HepG2 (cell line): ENCODE measurements around the gene COMT. TPM values are rescaled to one million over a fixed set of nuclear protein-coding genes. Genes with fewer than 3 reads are reported as not detected.

Experiments used
- BRD4 ChIP-seq: sonication (generic); formaldehyde crosslinking; IDR thresholded peaks from 2 replicates; pipeline ENCODE4 v1.4.0; 2020; ENCODE audit warnings: missing genetic modification reagents
- CCDC6 ChIP-seq: sonication (generic); formaldehyde crosslinking; IDR thresholded peaks from 2 replicates; pipeline ENCODE4 v1.8.1; 2022; ENCODE audit warnings: mild to moderate bottlenecking, missing genetic modification reagents, moderate library complexity
- DZIP1 ChIP-seq: sonication (generic); formaldehyde crosslinking; IDR thresholded peaks from 2 replicates; pipeline ENCODE4 v1.5.0; 2020; ENCODE audit warnings: mild to moderate bottlenecking, missing genetic modification reagents
- GMEB1 ChIP-seq: sonication (generic); formaldehyde crosslinking; IDR thresholded peaks from 2 replicates; pipeline ENCODE4 v1.5.1; 2020; ENCODE audit warnings: missing genetic modification reagents, mild to moderate bottlenecking, borderline replicate concordance
- HOXA5 ChIP-seq: sonication (generic); formaldehyde crosslinking; IDR thresholded peaks from 2 replicates; pipeline ENCODE4 v1.4.0; 2020; ENCODE audit warnings: missing genetic modification reagents
- KDM3A ChIP-seq: IDR thresholded peaks from 2 replicates; pipeline ENCODE4 v1.6.1; 2018; ENCODE audit warnings: low read depth, missing compliant biosample characterization
- KDM5B ChIP-seq: sonication (generic); formaldehyde crosslinking; IDR thresholded peaks from 2 replicates; pipeline ENCODE4 v1.4.0; 2020; ENCODE audit warnings: missing genetic modification reagents, mild to moderate bottlenecking, borderline replicate concordance
- MED8 ChIP-seq: sonication (generic); formaldehyde crosslinking; IDR thresholded peaks from 2 replicates; pipeline ENCODE4 v1.8.1; 2023; ENCODE audit warnings: mild to moderate bottlenecking, missing genetic modification reagents; ENCODE audit not compliant: insufficient replicate concordance
- MEIS2 ChIP-seq: sonication (generic); formaldehyde crosslinking; IDR thresholded peaks from 2 replicates; pipeline ENCODE4 v1.9.0; 2021; ENCODE audit warnings: mild to moderate bottlenecking, missing genetic modification reagents
- MZF1 ChIP-seq: sonication (generic); formaldehyde crosslinking; IDR thresholded peaks from 2 replicates; pipeline ENCODE4 v1.8.1; 2023; ENCODE audit warnings: mild to moderate bottlenecking, missing genetic modification reagents, borderline replicate concordance
- RBFOX2 ChIP-seq: fragments of 200-400 bp; formaldehyde crosslinking; IDR thresholded peaks from 2 replicates; pipeline ENCODE4 v1.6.1; 2017; ENCODE audit warnings: low read depth, mild to moderate bottlenecking, low read length
- THRA ChIP-seq: sonication (generic); formaldehyde crosslinking; IDR thresholded peaks from 2 replicates; pipeline ENCODE4 v1.4.0; 2020; ENCODE audit warnings: missing genetic modification reagents, borderline replicate concordance
- ZNF468 ChIP-seq: sonication (generic); formaldehyde crosslinking; IDR thresholded peaks from 2 replicates; pipeline ENCODE4 v1.8.0; 2022; ENCODE audit warnings: mild to moderate bottlenecking, moderate library complexity, missing genetic modification reagents
- ZNF564 ChIP-seq: sonication (generic); formaldehyde crosslinking; IDR thresholded peaks from 2 replicates; pipeline ENCODE4 v1.8.1; 2023; ENCODE audit warnings: mild to moderate bottlenecking, missing genetic modification reagents
- ZNF609 ChIP-seq: sonication (generic); formaldehyde crosslinking; IDR thresholded peaks from 2 replicates; pipeline ENCODE4 v1.4.0; 2020; ENCODE audit warnings: mild to moderate bottlenecking, missing genetic modification reagents, borderline replicate concordance
- ZNF784 ChIP-seq: sonication (generic); formaldehyde crosslinking; IDR thresholded peaks from 2 replicates; pipeline ENCODE4 v1.5.1; 2020; ENCODE audit warnings: missing genetic modification reagents, mild to moderate bottlenecking, borderline replicate concordance
- polyA plus RNA-seq, 8 experiments: library from polyadenylated mRNA; depleted of rRNA in 3 of 8; stranded (reverse) in 7 of 8; unstranded in 1 of 8; fragments of >200 nt; fragmentation: Illumina TruSeq in 4 of 8; extraction: Trizol in 4 of 8; gene quantifications; 2 replicates each; pipeline versions ENCODE4 v1.2.1 to v1.2.3, GENCODE V29; 2011 to 2016; ENCODE audit warnings: low read depth in 4 of 8, missing spikeins in 1 of 8, mixed read lengths in 1 of 8; ENCODE audit not compliant: insufficient read depth in 1 of 8
- total RNA-seq, 5 experiments: library from RNA; depleted of rRNA; stranded (reverse); fragments of >200 nt; fragmentation: Illumina TruSeq; extraction: Trizol; gene quantifications; 2 replicates each; pipeline ENCODE4 v1.2.3, GENCODE V29; 2016; ENCODE audit warnings: low read depth in 1 of 5

Gene COMT
- total and polyA plus RNA-seq, 2 of the 13 experiments (the other 11 are each of a cell fraction or from before 2014, with no cell fraction given), result 156 to 162 TPM

- TF ChIP-seq THRA (CRISPR knock-in tag) (no peak), RBFOX2 (peak; percentile 96), MZF1 (CRISPR knock-in tag) (no peak), HOXA5 (CRISPR knock-in tag) (0 out of 2 replicates have a peak, but pooled peaks have one; percentile 49), ZNF564 (CRISPR knock-in tag) (peak; percentile 70; the same call in 1 of the 2 replicates), ZNF784 (CRISPR knock-in tag) (peak; percentile 37; the same call in 1 of the 2 replicates), BRD4 (CRISPR knock-in tag) (0 out of 2 replicates have a peak, but pooled peaks have one; percentile 61), KDM3A (CRISPR knock-in tag) (peak; percentile 46; the same call in 1 of the 2 replicates), DZIP1 (no peak), CCDC6 (CRISPR knock-in tag) (peak; percentile 77; the same call in 1 of the 2 replicates), ZNF609 (peak; percentile 39; the same call in 1 of the 2 replicates), ZNF468 (CRISPR knock-in tag) (no peak), MEIS2 (CRISPR knock-in tag) (0 out of 2 replicates have a peak, but pooled peaks have one; percentile 23), GMEB1 (CRISPR knock-in tag) (peak; percentile 43; the same call in 1 of the 2 replicates), MED8 (CRISPR knock-in tag) (peak; percentile 76), KDM5B (CRISPR knock-in tag) (peak; percentile 44)
Observed at GRCh38 chr22:19941365-19942082, at the start of gene COMT, which contains the start of gene TXNRD2 (continued).
